GM13977 (cell line): Measurements from ENCODE around the gene CSMD2.

Experiments used
- DNase-seq: peaks from one replicate; pipeline ENCODE4 v3.0.0; 2012; ENCODE audit warnings: low spot score
- CTCF ChIP-seq: IDR thresholded peaks from 2 replicates; pipeline ENCODE4 v1.5.1; 2012; ENCODE audit warnings: mild to moderate bottlenecking, control low read depth; ENCODE audit not compliant: insufficient read depth; ENCODE audit errors: extremely low read depth, missing control alignments
- in situ Hi-C: fragments of 300-500 bp; cut with MboI; formaldehyde crosslinking; loops from one replicate; pipeline ENCODE4 v1.12.0; 2022; ENCODE audit warnings: low sequenced_read_pairs, low pct_unique_long_range_greater_than_20kb, mixed read lengths, inconsistent platforms; ENCODE audit not compliant: unreplicated experiment

CSMD2 gene

DNA sequence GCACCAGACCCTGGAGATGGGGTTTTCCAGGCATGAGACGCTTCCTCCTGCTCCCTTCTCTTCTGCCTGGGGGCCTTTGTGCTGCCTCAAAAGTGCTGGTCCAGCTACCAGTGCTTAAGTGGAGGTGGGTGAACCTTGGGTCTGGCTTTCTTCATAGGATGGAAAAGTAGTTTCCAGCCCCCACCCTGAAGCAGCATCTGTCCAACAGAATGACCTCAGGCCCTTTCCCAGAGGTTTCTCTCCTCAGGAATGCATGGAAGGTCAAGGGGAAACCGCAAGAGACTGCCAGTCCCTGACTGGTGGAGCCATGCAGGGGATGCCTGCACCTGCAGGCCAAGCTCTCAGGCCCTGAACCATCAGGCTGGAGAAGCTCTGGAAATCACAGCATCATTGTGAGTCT, 237.3 kb downstream of the CSMD2 start:
- in situ Hi-C loops, result no loop called here
- no peak for DNase-seq
- no peak for TF ChIP-seq CTCF

GRCh38 chr1:33925586-33925985, 239.4 kb downstream of the CSMD2 start:
- in situ Hi-C loops, result no loop called here
- TF ChIP-seq CTCF, result no peak

GRCh38 chr1:33921281-33921680, 243.7 kb downstream of the CSMD2 start:
- TF ChIP-seq CTCF, result no peak
- in situ Hi-C loops, result no loop called here
- no peak for DNase-seq

More at GRCh38 chr1:33925586-33925985, 239.4 kb downstream of the CSMD2 start:
- no peak for DNase-seq

- in situ Hi-C loops, result no loop called here
These were observed 246.7 kb downstream of the CSMD2 start for GRCh38 chr1:33918368-33918767.

GRCh38 chr1:33916786-33917185, 248.2 kb downstream of the CSMD2 start:
- no peak for TF ChIP-seq CTCF
- in situ Hi-C loops, result no loop called here
- DNase-seq, result no peak

More at GRCh38 chr1:33918368-33918767, 246.7 kb downstream of the CSMD2 start:
- no peak for TF ChIP-seq CTCF
- DNase-seq, result no peak

DNA sequence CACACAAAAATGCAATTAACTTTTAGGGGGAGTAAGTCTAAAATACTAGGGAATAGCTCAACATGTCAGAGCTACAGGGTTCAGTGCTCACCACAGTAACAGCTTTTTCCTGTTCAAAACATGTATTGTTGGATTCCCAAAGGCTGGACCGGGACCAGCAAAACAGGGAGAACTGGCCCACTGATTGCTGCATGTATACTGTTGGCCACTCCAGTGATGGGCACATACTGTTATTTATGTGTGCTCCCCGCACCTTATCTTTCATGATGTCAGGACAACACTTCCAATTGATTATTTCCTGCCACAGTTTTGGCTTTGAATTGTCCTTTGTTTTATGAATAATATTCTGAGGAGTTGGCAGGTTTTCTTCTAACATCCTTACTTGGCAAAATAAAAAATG, 250.5 kb downstream of the CSMD2 start:
- in situ Hi-C loops, result no loop called here
- no peak for DNase-seq
- TF ChIP-seq CTCF, result no peak
